ENCODE measurements around the gene GNPAT. TPM values are rescaled to one million over a fixed set of nuclear protein-coding genes. Genes with fewer than 3 reads are reported as not detected.

GNPAT gene
- total RNA-seq, 2 experiments from 2014 or later = 60.4 to 62.0 TPM

- no peak for DNase-seq
- intact Hi-C loops (cut with micrococcal nuclease) = no loop called here
- no peaks in the 10 kb centered on the region for H3K27me3 Mint-ChIP-seq (ENCODE audit: low read depth)
- H3K27ac Mint-ChIP-seq = no peak overlapping the region
- H3K9me3 Mint-ChIP-seq = no peaks in the 10 kb centered on the region
- no peak overlapping the region for H3K4me3 Mint-ChIP-seq
- CTCF ChIA-PET = interaction anchor here (0.6 to 0.7 kb wide), 2 partner anchors 151 to 300 kb away, joined by 3 to 4 read pairs; no protein-coding TSS in a partner anchor
- H3K4me1 Mint-ChIP-seq (ENCODE audit: low read depth) = peaks cover 39% of the 10 kb centered on the region
- H3K36me3 Mint-ChIP-seq (ENCODE audit: low read depth) = peaks cover 38% of the 10 kb centered on the region
These were observed 5.3 kb upstream of the GNPAT start for GRCh38 chr1:231235526-231236207.

- intact Hi-C loops (cut with micrococcal nuclease) = no loop called here
- no peak for DNase-seq
- CTCF ChIA-PET = no interaction called here
- no peak overlapping the region for H3K4me3 Mint-ChIP-seq
- peaks cover 39% of the 10 kb centered on the region for H3K4me1 Mint-ChIP-seq (ENCODE audit: low read depth)
- H3K9me3 Mint-ChIP-seq = no peaks in the 10 kb centered on the region
- H3K36me3 Mint-ChIP-seq (ENCODE audit: low read depth) = peaks cover 38% of the 10 kb centered on the region
- H3K27me3 Mint-ChIP-seq (ENCODE audit: low read depth) = no peaks in the 10 kb centered on the region
- no peak overlapping the region for H3K27ac Mint-ChIP-seq
These were observed 4.8 kb upstream of the GNPAT start for GRCh38 chr1:231236208-231236591.

- Mint-ChIP-seq H3K4me3 (no peak overlapping the region), H3K27me3 (ENCODE audit: low read depth) (no peaks in the 10 kb centered on the region), H3K4me1 (ENCODE audit: low read depth) (peaks cover 41% of the 10 kb centered on the region), H3K36me3 (ENCODE audit: low read depth) (peaks cover 38% of the 10 kb centered on the region), H3K9me3 (no peaks in the 10 kb centered on the region), H3K27ac (no peak overlapping the region)
- intact Hi-C loops (cut with micrococcal nuclease) = no loop called here
- CTCF ChIA-PET = no interaction called here
- no peak for DNase-seq
These were observed 4.1 kb upstream of the GNPAT start for GRCh38 chr1:231236938-231237337.

- no peaks in the 10 kb centered on the region for H3K9me3 Mint-ChIP-seq
- no peaks in the 10 kb centered on the region for H3K27me3 Mint-ChIP-seq (ENCODE audit: low read depth)
- H3K4me1 Mint-ChIP-seq (ENCODE audit: low read depth) = peaks cover 49% of the 10 kb centered on the region
- H3K36me3 Mint-ChIP-seq (ENCODE audit: low read depth) = peaks cover 36% of the 10 kb centered on the region
- DNase-seq = no peak
- intact Hi-C loops (cut with micrococcal nuclease) = no loop called here
- CTCF ChIA-PET = no interaction called here
- no peak overlapping the region for H3K4me3 Mint-ChIP-seq
- H3K27ac Mint-ChIP-seq = no peak overlapping the region
These were observed 2.7 kb upstream of the GNPAT start for GRCh38 chr1:231238298-231238697.

GRCh38 chr1:231240531-231240882, 505 bp upstream of the GNPAT start:
- H3K4me3 Mint-ChIP-seq = peak overlapping the region; percentile 97
- no peak for DNase-seq
- H3K27me3 Mint-ChIP-seq (ENCODE audit: low read depth) = no peaks in the 10 kb centered on the region
- CTCF ChIA-PET = interaction anchor here (0.7 to 1.0 kb wide), 2 partner anchors 8 to 597 kb away, joined by 4 to 6 read pairs; no protein-coding TSS in a partner anchor
- H3K27ac Mint-ChIP-seq = peak overlapping the region; percentile 82
- H3K4me1 Mint-ChIP-seq (ENCODE audit: low read depth) = peaks cover 58% of the 10 kb centered on the region
- H3K36me3 Mint-ChIP-seq (ENCODE audit: low read depth) = peaks cover 39% of the 10 kb centered on the region
- intact Hi-C loops (cut with micrococcal nuclease) = loop anchor here (2.0 to 5.0 kb wide), 3 partner anchors 182 to 598 kb away; partner anchors contain the start of genes COG2, EGLN1 and TSNAX
- H3K9me3 Mint-ChIP-seq = no peaks in the 10 kb centered on the region

- Mint-ChIP-seq H3K27ac (peak overlapping the region; percentile 82), H3K4me1 (ENCODE audit: low read depth) (peaks cover 55% of the 10 kb centered on the region), H3K27me3 (ENCODE audit: low read depth) (no peaks in the 10 kb centered on the region), H3K36me3 (ENCODE audit: low read depth) (peaks cover 30% of the 10 kb centered on the region), H3K9me3 (no peaks in the 10 kb centered on the region), H3K4me3 (peak overlapping the region; percentile 97)
- CTCF ChIA-PET = interaction anchor here (0.7 to 1.4 kb wide), 2 partner anchors 28 to 600 kb away, joined by 3 to 4 read pairs; no protein-coding TSS in a partner anchor
- intact Hi-C loops (cut with micrococcal nuclease) = loop anchor here (1.0 to 5.0 kb wide), 8 partner anchors 30 to 599 kb away; partner anchors contain the start of genes COG2, EGLN1, SPRTN and TSNAX
- peak; percentile 50 for DNase-seq
These were observed 738 bp downstream of the GNPAT start for GRCh38 chr1:231241750-231242149.

- intact Hi-C loops (cut with micrococcal nuclease) = loop anchor here (5.0 kb wide), 1 partner anchor 180 kb away; the partner anchor contains the start of gene EGLN1
- Mint-ChIP-seq H3K36me3 (ENCODE audit: low read depth) (peaks cover 25% of the 10 kb centered on the region), H3K4me1 (ENCODE audit: low read depth) (peaks cover 49% of the 10 kb centered on the region)
These were observed 1.6 kb downstream of the GNPAT start for GRCh38 chr1:231242516-231243198.

GRCh38 chr1:231248778-231249177, 7.8 kb downstream of the GNPAT start:
- H3K4me1 Mint-ChIP-seq (ENCODE audit: low read depth) = peaks cover 15% of the 10 kb centered on the region
- peaks cover 16% of the 10 kb centered on the region for H3K36me3 Mint-ChIP-seq (ENCODE audit: low read depth)
- DNase-seq = no peak
- no peak overlapping the region for H3K4me3 Mint-ChIP-seq
- CTCF ChIA-PET = interaction anchor here (0.7 kb wide), 1 partner anchor 38 kb away, joined by 3 read pairs; no protein-coding TSS in a partner anchor
- no peak overlapping the region for H3K27ac Mint-ChIP-seq
- no peaks in the 10 kb centered on the region for H3K27me3 Mint-ChIP-seq (ENCODE audit: low read depth)
- H3K9me3 Mint-ChIP-seq = no peaks in the 10 kb centered on the region
- intact Hi-C loops (cut with micrococcal nuclease) = no loop called here

More at GRCh38 chr1:231242516-231243198, 1.6 kb downstream of the GNPAT start:
- H3K27me3 Mint-ChIP-seq (ENCODE audit: low read depth) = no peaks in the 10 kb centered on the region
- no peaks in the 10 kb centered on the region for H3K9me3 Mint-ChIP-seq
- peak overlapping the region; percentile 97 for H3K4me3 Mint-ChIP-seq
- no peak for DNase-seq
- CTCF ChIA-PET = interaction anchor here (1.4 kb wide), 1 partner anchor 601 kb away, joined by 4 read pairs; no protein-coding TSS in a partner anchor
- H3K27ac Mint-ChIP-seq = no peak overlapping the region

- peaks cover 3% of the 10 kb centered on the region for H3K4me1 Mint-ChIP-seq (ENCODE audit: low read depth)
- H3K36me3 Mint-ChIP-seq (ENCODE audit: low read depth) = peaks cover 30% of the 10 kb centered on the region
- H3K27ac Mint-ChIP-seq = no peak overlapping the region
- no peak for DNase-seq
- H3K27me3 Mint-ChIP-seq (ENCODE audit: low read depth) = no peaks in the 10 kb centered on the region
- CTCF ChIA-PET = no interaction called here
- H3K4me3 Mint-ChIP-seq = no peak overlapping the region
- intact Hi-C loops (cut with micrococcal nuclease) = no loop called here
- H3K9me3 Mint-ChIP-seq = peaks cover under 1% of the 10 kb centered on the region
These were observed 11.3 kb downstream of the GNPAT start for GRCh38 chr1:231252336-231252735.

GRCh38 chr1:231260351-231260750, 19.3 kb downstream of the GNPAT start:
- peaks cover 11% of the 10 kb centered on the region for H3K9me3 Mint-ChIP-seq
- H3K27ac Mint-ChIP-seq = no peak overlapping the region
- CTCF ChIA-PET = no interaction called here
- no peak for DNase-seq
- intact Hi-C loops (cut with micrococcal nuclease) = no loop called here
- H3K4me1 Mint-ChIP-seq (ENCODE audit: low read depth) = no peaks in the 10 kb centered on the region
- H3K27me3 Mint-ChIP-seq (ENCODE audit: low read depth) = no peaks in the 10 kb centered on the region
- H3K36me3 Mint-ChIP-seq (ENCODE audit: low read depth) = peaks cover 50% of the 10 kb centered on the region
- no peak overlapping the region for H3K4me3 Mint-ChIP-seq

GRCh38 chr1:231264642-231265041, 23.6 kb downstream of the GNPAT start:
- no peak for DNase-seq
- no peaks in the 10 kb centered on the region for H3K27me3 Mint-ChIP-seq (ENCODE audit: low read depth)
- intact Hi-C loops (cut with micrococcal nuclease) = no loop called here
- no peaks in the 10 kb centered on the region for H3K9me3 Mint-ChIP-seq
- H3K4me1 Mint-ChIP-seq (ENCODE audit: low read depth) = no peaks in the 10 kb centered on the region
- H3K27ac Mint-ChIP-seq = no peak overlapping the region
- H3K4me3 Mint-ChIP-seq = no peak overlapping the region
- H3K36me3 Mint-ChIP-seq (ENCODE audit: low read depth) = peaks cover 43% of the 10 kb centered on the region
- CTCF ChIA-PET = no interaction called here

- no peak overlapping the region for H3K4me3 Mint-ChIP-seq
- CTCF ChIA-PET = no interaction called here
- no peaks in the 10 kb centered on the region for H3K4me1 Mint-ChIP-seq (ENCODE audit: low read depth)
- no peak overlapping the region for H3K27ac Mint-ChIP-seq
- H3K27me3 Mint-ChIP-seq (ENCODE audit: low read depth) = no peaks in the 10 kb centered on the region
- H3K36me3 Mint-ChIP-seq (ENCODE audit: low read depth) = peaks cover 38% of the 10 kb centered on the region
- H3K9me3 Mint-ChIP-seq = no peaks in the 10 kb centered on the region
- intact Hi-C loops (cut with micrococcal nuclease) = no loop called here
- DNase-seq = no peak
These were observed 24.4 kb downstream of the GNPAT start for GRCh38 chr1:231265379-231265778.

Data from activated naive CD4-positive, alpha-beta T cell treated with anti-CD3 and anti-CD28 coated beads for 36 hours (primary cell).